GM15510 (cell line): ENCODE results near the gene MYORG.

Experiments used
- POLR2A ChIP-seq: IDR thresholded peaks from 3 replicates; pipeline ENCODE4 v1.6.1; 2011; ENCODE audit warnings: borderline replicate concordance; ENCODE audit not compliant: insufficient read length; ENCODE audit errors: extremely low read depth

The MYORG gene

DNA sequence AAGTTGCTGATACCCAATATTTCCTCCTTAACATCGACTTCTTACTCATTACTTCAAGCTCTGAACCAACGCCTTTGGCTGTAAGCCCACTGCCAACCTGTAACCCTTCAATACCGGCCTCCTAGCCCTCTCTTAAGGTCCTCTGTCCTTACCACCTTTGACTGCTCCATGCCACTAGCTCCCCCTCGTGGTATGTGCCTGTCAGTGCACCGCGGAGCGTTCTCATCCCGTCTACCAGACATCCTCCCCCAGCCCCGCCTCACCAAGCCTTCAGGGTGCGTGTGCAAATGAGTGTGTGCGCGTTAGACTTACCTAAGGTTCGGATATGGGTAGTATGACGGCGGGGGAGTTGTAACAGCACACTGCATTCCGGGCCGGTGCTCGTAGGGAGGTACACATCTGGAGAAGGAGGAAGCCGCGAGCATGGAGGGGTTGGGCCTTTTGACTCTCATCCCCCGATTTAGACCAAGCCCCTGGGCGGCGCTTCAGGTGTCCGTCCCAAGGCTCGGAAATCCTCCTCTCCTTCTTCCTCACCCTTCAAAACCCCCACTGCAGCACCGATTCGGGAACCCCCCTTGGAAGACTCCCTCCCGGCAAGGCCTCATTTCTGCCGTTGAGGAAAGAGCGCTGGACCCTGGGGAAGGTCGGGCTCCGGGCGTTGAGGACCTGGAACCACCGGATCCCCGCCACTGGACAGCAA lies 2.8 kb upstream of the MYORG start:
- no peak for TF ChIP-seq POLR2A

DNA sequence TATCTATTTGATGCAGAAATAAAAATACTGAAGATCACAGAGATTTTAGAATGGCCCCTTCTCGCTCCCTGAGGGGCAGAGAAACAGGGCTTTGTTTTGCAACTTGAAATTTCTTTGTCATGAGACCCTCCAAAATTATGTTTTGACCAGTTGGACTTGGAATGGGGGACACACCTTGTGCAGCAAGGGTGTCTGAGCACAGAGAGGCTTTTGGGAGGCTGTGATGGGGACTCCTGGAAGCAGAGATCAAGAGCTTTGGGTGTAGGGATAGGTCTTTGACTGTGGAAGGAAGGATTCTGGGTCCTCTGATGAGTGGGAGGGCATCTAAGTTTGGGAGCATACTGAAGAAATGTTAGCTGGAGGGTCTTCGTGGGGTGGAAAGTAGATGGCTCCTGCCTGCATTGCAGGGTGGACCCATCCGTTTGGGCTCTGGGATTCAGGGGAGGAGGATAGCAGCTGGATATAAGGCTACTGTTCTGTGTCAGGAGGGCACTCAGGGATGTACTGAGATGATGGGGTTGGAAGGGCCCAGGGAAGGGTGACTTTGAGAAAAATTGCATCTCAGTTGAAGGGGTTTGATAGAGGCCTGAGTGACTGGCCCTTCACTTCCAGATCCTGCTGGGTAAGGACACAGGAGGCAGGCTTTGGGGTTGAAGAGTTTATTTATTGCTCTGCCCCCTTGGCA lies 1.8 kb upstream of the MYORG start:
- no peak for TF ChIP-seq POLR2A

DNA sequence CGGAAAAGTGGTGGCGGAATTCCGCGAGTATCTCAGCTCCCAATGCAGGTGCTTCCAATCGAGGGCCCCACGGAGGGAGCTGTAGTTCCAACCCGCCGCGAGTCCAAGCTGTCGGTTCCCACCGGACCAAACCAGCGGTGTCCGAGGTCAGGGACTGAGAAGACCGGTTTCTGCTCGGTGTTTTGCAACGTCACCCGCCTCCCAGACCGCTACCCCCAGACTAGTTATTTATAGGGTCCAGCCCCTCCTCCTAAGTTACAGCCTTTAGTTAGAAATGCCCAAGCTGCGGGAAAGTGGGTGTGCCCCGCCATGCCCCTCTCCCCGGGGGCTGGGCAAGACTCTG lies 677 bp upstream of the MYORG start:
- no peak for TF ChIP-seq POLR2A

DNA sequence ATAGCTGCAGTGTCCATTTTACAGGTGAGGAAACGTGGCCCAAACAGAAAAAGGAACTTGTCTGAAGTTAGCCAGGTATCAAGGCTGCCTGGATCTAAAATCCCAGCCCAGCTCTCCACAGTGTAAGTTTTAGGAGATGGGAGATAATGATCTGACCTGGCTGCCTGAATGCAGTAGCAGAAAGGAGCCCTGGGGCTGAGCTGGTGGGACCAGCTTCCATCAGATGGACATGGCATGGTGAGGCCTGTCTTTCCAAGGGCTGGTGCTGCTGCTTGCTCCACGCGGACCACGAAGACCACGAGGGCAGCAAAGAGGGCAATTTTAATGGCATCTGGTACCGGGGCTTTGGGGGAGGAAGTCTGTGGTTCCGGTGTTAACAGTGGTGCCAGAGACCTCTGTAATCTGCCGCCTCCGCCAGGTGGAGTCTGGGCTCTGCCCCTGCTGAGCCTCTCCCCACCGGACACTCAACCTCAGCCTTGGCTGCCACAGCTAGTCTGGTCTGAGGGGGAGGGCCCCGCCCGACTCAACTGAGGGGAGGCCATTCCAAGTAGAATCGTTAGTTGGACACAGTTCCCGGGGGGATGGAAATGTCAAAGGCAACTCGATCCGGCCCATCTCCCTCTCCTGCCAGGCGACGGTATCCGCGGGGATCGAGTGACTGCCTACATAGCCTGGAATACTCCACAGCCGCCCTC lies 650 bp downstream of the MYORG start:
- TF ChIP-seq POLR2A: no peak

DNA sequence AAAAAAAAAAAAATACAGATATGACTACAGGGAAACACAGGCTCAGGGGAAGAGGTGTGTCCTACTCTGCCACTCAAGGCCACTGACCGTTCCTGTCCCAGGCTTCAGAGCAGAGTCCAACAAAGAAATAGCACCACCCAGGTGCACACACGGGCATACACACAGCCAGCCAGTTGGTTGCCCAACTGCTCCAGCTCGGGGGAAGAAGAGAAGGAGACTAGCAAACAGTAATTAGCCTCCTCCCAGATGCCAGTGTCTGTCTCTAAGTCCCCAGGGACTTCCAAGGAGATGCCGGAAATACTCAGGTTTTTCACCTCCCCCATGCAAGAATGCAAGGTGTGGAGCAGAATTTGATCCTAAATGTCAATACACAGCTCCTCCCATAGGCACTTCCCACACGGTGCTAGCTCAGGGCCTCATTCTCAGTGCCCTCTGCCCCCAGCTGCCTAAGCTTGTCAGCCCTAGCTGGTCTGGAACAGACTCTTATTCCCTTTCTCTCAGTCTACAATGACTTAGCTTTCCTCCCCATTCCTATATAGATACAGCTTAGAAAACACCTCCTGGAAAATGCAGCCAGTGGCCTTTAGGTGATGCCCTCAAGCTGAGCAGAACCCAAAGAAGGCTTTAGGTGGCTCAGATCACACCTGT lies 1.7 kb downstream of the MYORG start:
- TF ChIP-seq POLR2A: no peak

DNA sequence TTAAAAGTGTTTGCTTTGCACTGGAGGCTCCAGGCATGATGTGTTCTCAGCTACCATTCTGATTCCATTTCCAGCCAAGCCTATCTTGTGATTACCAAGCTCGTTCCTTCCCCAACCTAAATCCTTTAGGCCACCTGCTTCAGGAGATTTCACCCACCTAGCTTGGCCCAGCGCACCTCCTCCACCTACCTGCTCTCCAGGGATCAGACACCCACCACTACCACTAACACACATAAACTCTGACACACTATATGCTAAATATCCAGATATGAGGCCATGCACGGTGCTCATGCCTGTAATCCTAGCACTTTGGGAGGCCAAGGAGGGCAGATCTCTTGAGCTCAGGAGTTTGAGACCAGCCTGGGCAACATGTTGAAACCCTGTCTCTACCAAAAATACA lies 2.4 kb downstream of the MYORG start:
- TF ChIP-seq POLR2A: no peak

DNA sequence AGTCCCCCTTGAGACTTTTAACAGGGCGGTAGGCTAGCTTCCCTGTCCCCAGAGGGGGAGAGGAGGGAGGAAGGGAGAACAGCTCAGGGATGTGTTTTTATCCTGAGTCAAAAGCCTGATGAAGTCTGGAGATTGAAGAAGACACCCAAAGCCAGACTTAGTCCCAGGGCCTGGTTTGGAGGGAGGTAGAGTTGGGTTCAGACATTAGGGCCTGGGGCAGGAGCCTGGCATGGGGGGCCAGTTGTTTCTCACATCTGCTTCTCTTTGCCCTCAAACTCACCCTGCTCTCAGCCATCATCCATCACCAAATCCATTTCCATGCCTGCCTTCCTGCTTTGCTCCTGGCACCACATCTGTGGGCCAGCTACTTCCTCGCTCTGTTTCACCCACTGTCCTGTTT lies 2.9 kb downstream of the MYORG start:
- no peak for TF ChIP-seq POLR2A

DNA sequence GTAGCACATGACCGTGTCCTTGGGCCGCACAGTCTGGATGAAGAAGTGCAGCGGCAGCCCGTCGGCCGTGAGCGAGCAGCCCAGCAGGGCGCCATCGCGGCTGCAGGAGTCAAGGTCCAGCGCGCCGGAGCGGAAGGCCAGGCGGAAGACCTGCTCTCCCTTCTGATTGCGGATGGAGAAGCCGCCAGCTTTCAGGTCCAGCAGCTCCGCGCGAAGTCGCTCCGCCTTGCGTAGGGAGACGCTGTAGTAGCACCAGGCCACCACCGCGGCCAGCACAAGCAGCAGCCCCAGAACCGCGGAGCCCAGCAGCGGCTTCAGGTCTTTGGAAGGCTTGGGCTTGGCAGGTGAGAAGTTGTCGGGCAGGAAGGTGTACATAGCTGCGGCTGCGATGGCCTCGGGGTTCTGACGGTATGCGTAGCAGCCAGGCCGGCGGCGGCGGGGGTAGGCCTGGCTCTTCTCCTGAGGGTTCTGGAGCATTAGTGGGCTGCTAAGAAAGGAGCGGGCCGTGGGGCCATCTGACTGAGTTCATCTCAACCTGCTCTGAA lies 4.2 kb downstream of the MYORG start:
- TF ChIP-seq POLR2A: no peak

DNA sequence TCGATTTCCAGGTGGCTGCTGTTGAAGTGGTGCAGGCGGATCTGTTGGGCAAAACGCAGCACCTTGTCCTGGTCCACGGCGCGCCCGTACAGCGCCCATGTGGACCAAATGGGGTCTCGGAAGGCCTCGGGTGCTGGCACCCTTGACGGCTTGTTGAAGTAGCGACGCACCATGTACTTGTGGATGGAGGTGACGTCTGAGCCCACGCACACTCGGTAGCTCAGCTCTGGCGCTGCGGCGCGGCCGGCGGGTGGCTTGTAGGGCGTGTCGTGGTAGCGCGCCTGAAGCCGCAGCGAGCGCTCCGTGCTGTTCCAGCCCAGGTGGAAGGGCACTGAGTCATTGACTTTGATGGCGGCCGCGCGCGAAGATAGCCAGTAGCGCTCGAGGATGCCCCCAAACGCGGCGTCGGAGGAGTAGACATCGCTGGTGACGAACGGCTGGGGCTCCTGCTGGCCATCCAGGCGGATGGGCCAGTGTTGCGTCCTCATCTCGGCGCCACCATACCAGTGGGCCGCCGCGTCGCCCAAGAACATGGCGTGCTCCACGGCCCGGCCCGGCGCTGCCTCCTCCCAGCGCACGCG lies 4.7 kb downstream of the MYORG start:
- no peak for TF ChIP-seq POLR2A

DNA sequence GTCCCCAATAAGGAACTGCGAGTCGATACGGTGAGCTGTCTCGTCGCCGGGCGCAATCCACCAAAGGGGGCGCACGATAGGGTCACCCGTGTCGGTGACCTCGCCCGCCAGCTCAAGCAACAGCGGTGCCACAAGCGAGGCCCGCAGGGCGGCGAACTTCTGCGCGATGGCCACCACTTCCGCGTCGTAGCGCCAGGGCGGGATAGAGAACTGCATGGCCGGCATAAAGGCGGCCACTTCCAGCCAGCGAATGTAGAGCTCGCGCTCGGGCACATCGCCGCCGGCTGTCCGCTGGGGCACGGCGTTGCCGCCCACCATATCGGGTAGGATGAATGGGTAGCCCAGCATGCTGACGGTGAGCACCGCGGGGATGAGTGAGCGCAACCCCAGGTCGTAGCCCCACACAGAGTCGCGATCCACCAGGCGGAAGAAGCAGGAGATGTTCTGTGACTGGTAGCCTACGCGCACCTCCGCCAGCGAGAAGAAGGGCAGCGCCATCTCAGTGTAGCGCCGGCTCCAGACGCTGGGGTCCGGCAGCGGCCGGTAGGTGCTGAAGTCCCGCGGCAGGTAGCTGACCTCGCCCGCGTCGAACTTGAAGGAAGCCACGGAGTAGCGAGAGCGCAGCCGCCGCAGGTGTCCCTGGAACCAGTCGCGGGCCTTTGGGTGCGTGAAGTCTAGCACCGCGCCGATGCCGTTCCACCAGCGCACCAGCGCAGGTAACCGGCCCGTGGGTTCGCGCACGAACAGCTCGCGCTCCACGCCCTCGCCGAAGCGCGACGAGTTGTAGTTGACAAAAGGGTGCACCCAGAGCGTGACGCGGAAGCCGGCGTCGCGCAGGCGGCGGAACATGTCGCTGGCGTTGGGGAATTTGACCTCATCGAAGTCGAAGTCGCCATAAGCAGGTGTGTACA lies 5.5 kb downstream of the MYORG start:
- TF ChIP-seq POLR2A: no peak

DNA sequence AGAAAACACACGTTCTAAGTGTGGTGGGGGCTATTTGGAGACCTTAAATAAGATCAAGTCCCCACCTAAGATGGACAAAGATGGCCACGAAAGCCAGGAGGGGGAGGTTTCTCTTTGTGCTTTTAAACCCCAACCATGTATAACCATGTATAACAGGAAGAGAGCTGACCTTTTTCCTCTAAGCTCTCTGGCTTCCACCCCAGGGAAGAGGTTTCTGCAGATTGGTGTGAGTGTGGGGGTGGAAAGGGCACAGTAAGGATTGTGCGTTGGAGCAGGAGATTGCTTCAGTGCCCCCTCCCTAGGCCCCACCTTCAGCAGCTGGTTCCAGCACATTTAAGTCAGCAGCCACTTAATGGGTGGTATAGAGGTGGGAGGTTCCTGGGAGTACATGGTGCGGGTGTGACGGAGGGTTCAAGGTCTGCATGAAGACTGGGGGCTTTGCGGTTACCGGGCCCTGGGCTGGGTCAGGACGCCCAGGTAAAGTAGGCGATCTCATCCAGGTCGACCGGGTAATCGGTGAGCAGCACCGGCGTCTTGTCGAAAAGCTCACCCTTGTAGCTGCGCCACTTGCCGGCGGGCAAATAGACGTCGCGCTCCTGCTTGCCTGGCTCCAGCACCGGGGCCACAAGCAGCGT lies 6.2 kb downstream of the MYORG start:
- TF ChIP-seq POLR2A: no peak

DNA sequence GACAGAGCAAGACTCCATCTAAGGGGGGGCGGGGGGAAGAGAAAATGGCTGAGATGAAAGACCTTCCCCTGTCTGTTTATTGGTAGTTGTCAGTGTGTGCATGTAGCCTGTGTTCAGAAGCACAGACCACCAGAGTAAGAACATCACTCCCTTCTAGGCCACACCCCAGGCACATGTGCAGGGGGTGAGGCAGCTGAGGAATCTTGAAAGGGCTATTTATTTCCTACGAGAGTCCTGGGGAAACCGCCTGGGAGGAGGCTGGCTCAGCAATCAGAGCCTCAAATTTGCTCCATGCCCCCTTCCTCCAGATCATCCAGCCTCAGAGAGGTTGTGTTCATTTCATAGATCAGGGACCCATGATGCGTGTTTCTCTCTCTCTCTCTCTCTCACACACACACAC lies 7.1 kb downstream of the MYORG start:
- no peak for TF ChIP-seq POLR2A

DNA sequence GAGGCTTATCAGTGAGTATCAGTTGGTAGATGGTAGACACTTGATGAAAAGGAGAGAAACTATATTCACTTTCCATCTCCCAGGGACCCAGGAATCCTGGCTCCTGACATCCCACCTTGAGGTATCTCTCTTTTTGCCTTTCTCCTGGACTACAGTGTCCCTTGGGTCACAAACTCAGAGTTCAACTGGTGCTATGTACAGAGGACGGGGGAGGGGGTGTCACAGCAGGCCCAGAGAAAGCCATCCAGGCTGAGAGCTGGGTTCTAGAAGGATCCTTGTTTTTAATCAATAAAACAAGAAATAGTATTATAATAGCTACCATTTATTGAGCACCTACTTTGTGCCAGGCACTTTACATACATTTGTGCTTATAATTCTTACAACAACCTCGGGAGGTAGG lies 10.3 kb downstream of the MYORG start:
- no peak for TF ChIP-seq POLR2A

DNA sequence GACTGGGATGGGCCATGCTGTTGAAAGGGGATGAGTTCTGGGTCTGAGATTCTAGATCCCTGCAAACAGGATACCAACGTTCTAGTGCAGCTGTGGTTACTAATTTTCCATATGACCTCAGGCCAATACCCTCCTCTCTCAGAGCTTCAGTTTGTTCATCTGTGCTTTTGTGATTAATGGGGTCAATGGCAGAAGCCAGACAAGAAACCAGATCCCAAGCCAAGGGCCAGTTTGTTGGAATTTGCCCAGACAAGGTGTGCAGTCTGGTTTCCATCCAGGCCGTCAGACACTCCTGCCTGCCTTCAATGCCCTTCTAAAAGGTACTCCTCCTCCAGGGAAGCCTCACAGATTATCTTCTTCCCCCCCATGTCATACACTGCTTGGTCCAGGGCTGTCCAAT lies 11.4 kb downstream of the MYORG start:
- TF ChIP-seq POLR2A: no peak

DNA sequence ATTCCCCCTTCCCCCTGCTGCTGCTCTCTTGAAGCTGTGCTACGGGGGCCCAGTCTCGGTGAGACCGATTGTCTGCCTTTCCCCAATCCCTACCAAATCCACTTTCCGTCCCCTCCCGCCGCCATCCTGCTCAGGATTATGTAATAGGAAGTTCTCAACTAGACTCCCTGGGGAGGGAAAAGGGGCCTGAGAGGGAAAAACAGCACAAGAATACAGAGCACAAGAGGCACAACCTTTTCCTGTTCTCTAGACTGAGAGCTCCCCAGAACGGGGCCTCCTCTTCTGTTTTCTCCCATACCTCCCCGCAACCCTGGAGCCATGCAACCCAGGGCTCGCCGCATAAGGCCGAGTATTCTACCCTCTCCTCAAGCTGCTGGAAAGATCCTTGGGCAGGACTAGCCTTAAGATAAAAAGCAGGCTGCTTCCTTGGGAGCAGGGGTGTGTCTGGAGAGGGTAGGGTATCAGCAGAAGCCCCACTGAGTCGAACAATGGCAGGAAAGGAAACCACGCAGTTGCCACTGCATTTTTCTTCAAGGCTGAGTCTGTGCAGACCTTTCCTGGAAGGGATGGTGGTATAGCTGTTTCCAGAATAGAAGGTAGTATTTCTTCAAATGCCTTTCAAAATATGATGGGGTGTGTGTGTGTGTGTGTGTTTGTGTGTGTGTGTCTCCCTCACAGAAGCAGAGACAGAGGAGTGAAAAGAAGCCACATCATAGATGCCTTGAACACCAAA lies 12.9 kb downstream of the MYORG start:
- TF ChIP-seq POLR2A: no peak
